H1 (cell line): ENCODE measurements around the gene TMPRSS4. TPM values are rescaled to one million over a fixed set of nuclear protein-coding genes. Genes with fewer than 3 reads are reported as not detected.

Experiments used
- CHD2 ChIP-seq: IDR thresholded peaks from 2 replicates; pipeline ENCODE4 v1.6.1; 2012; ENCODE audit warnings: low read length, improper control_type of control experiment
- CREB1 ChIP-seq: IDR thresholded peaks from 2 replicates; pipeline ENCODE4 v1.6.1; 2012; ENCODE audit warnings: inconsistent platforms
- GABPA ChIP-seq: IDR thresholded peaks from 2 replicates; pipeline ENCODE4 v1.6.1; 2011; ENCODE audit warnings: mild to moderate bottlenecking, low read length, moderate library complexity, borderline replicate concordance; ENCODE audit not compliant: insufficient read depth
- PHF8 ChIP-seq: fragments of 200-600 bp; sonication (generic); conservative IDR thresholded peaks from 2 replicates; pipeline ENCODE4 v1.7.1; 2012; ENCODE audit warnings: low read depth, mild to moderate bottlenecking, inconsistent platforms, low read length, moderate library complexity
- RAD21 ChIP-seq, 2 experiments: IDR thresholded peaks in 1 of 2; conservative IDR thresholded peaks in 1 of 2; 2 replicates each; pipeline ENCODE4 v1.6.1; 2011; ENCODE audit warnings: low read depth in 2 of 2, low read length in 2 of 2, improper control_type of control experiment in 1 of 2, inconsistent platforms in 1 of 2, mild to moderate bottlenecking in 1 of 2, moderate library complexity in 1 of 2
- RXRA ChIP-seq: IDR thresholded peaks from 2 replicates; pipeline ENCODE4 v1.6.1; 2011; ENCODE audit warnings: low read depth, mild to moderate bottlenecking, low read length, moderate library complexity; ENCODE audit not compliant: insufficient read depth
- SP2 ChIP-seq: IDR thresholded peaks from 2 replicates; pipeline ENCODE4 v1.6.1; 2012; ENCODE audit warnings: mild to moderate bottlenecking, low read length, inconsistent platforms
- TAF7 ChIP-seq: optimal IDR thresholded peaks from 2 replicates; pipeline ENCODE3; 2011; ENCODE audit warnings: low read depth, mild to moderate bottlenecking, inconsistent platforms, low read length, moderate library complexity, borderline replicate concordance
- polyA plus RNA-seq, 7 experiments: library from polyadenylated mRNA; depleted of rRNA in 3 of 7; stranded (reverse) in 5 of 7; unstranded in 2 of 7; fragments of >200 nt in 5 of 7; fragments of 200-250 nt in 2 of 7; gene quantifications; 1 replicate in 5 of 7; 2 replicates in 1 of 7; 4 replicates in 1 of 7; pipeline versions ENCODE4 v1.2.1 to v1.2.3, GENCODE V29; 2011 to 2013; ENCODE audit warnings: missing spikeins in 2 of 7, mixed read lengths in 2 of 7
- total RNA-seq: library from RNA; stranded (reverse); fragmentation: NEBNext Ultra II Directional; extraction: Animal tissue kit (Norgen Biotek cat#: 25700); gene quantifications from 2 replicates; pipeline ENCODE4 v1.2.1, GENCODE V29; 2021
- TF ChIP-seq, protein P1 (sequence below): IDR thresholded peaks from 2 replicates; pipeline ENCODE4 v1.6.1; 2011; ENCODE audit warnings: low read depth, mild to moderate bottlenecking, low read length; ENCODE audit not compliant: insufficient read depth

Gene TMPRSS4
- total and polyA plus RNA-seq, 2 of the 8 experiments (the other 6 are each of a cell fraction or from before 2014, with no cell fraction given) = 0.11 to 0.58 TPM

- TF ChIP-seq RXRA (no peak), SP2 (no peak), GABPA (no peak), CHD2 (no peak), TAF7 (peak; percentile 52), RAD21 (IDR thresholded peaks at IDR 0.05 in 1 of 2, conservative IDR thresholded peaks at IDR 0.05 in 1 of 2; ENCODE audit: low read depth in 2 of 2, low read length in 2 of 2) (peak in 1 of 2 experiments; percentile 15; a peak in 1 of 4 replicates), CREB1 (0 out of 2 replicates have a peak, but pooled peaks have one; percentile 0), PHF8 (no peak; the same call in 1 of the 2 replicates)
- TF ChIP-seq, protein P1, sequence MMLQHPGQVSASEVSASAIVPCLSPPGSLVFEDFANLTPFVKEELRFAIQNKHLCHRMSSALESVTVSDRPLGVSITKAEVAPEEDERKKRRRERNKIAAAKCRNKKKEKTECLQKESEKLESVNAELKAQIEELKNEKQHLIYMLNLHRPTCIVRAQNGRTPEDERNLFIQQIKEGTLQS = no peak
Observed at GRCh38 chr11:118152552-118153471, 75.9 kb downstream of the TMPRSS4 start, which contains the start of gene SCN4B (continued).
